GM12874 (cell line): Measurements from ENCODE around the gene JUNB.

Source experiments
- TF ChIP-seq, protein P1 (sequence below): IDR thresholded peaks from 2 replicates; pipeline ENCODE4 v1.5.1; 2011; ENCODE audit warnings: low read depth, mild to moderate bottlenecking, control low read depth, low read length, moderate library complexity; ENCODE audit not compliant: insufficient read depth

Gene JUNB

DNA sequence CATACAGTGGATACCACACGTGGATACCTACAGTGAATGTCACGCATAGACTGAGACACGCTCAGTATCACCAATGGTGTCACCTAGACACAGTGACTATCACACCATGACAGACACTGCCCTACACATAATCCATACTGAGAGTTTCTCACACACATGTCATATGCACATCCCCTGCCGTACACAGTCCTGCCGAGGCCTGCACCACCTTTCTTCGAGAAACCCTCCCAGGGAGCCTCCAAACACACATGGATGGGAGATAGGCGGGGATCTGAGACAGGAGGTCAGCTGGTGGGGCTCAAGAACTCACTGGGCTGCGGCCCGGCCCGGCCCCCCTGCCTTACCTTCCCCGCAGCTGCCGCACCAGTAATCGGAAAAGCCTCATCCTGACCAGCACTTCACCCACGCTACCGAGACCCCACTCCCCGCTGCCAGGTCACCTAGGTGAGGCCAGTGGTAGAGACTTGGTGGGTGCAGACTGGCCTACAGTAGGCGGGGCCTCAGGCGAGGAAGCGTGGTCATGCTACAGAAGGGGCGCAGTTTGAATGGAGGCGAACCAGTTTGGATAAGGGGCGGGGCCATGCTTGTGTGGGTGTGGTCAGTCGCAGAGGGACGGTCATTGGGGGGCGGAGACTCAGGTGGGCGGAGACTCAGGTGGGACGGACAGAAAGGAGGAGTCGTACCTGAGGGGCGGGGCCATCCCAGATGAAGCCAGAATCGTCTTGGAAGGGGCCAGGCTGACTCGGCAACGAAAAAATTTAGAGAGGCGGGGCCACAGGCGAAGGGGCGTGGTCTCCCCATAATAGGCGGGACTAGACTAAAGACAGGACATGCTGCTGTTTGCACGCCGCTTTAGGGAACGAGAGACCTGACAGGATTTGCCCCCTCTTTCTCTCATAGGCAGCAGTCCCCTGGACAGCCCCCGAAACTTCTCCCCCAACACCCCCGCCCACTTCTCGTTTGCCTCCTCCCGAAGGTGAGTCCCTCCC, 49.1 kb downstream of the JUNB start:
- TF ChIP-seq, protein P1, sequence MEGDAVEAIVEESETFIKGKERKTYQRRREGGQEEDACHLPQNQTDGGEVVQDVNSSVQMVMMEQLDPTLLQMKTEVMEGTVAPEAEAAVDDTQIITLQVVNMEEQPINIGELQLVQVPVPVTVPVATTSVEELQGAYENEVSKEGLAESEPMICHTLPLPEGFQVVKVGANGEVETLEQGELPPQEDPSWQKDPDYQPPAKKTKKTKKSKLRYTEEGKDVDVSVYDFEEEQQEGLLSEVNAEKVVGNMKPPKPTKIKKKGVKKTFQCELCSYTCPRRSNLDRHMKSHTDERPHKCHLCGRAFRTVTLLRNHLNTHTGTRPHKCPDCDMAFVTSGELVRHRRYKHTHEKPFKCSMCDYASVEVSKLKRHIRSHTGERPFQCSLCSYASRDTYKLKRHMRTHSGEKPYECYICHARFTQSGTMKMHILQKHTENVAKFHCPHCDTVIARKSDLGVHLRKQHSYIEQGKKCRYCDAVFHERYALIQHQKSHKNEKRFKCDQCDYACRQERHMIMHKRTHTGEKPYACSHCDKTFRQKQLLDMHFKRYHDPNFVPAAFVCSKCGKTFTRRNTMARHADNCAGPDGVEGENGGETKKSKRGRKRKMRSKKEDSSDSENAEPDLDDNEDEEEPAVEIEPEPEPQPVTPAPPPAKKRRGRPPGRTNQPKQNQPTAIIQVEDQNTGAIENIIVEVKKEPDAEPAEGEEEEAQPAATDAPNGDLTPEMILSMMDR: no peak

DNA sequence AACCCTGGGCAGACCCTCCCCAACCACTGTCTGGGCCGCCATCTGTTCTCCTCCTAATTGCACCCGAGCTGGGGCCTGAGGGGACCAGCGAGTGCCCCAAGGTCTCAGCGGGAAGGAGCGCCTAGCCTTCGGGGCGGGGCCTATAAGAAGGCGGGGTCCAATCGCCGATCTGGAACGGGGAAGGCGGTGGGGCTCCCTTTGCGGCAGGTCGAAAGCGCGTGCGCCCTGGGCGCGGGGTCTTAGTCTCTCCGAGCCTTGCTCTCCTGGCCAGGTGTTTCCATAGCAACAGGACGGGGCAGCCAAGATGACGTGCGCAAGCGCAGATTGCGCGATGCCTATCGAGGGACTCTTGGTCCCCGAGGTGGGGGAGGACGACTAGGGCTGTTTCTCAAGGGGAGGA, 49.8 kb downstream of the JUNB start:
- TF ChIP-seq, protein P1: no peak

DNA sequence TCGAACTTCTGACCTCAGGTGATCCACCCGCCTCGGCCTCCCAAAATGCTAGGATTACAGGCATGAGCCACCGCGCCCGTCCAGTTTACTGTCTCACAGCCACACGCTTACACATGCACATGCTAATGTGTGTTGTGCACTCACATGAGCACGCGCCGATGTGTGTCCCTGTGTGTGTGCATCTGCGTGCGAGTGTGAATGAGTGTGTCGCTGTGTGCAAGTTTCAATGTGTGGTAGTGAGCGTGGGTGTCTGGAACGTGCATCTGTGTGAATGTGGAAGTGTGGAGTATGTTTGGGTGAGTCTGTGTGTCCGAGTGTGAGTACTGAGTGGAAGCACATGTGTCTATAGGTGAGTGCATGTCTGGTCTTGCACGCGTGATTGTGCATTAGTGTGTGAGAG, 51.2 kb downstream of the JUNB start:
- TF ChIP-seq, protein P1: no peak
